ENCODE measurements around the gene MAPK4.

The MAPK4 gene

GRCh38 chr18:50623694-50624352 is 63.9 kb downstream of the MAPK4 start:
- no peak for DNase-seq (ENCODE audit: low spot score)

GRCh38 chr18:50624981-50625380 is 65.1 kb downstream of the MAPK4 start:
- DNase-seq (ENCODE audit: low spot score): peak; percentile 38

GRCh38 chr18:50626317-50626716 is 66.4 kb downstream of the MAPK4 start:
- peak; percentile 47 for DNase-seq (ENCODE audit: low spot score)

GRCh38 chr18:50627594-50628532 is 68.0 kb downstream of the MAPK4 start:
- DNase-seq (ENCODE audit: low spot score): no peak

- DNase-seq (ENCODE audit: low spot score): no peak
Observed at GRCh38 chr18:50628533-50628905, 68.6 kb downstream of the MAPK4 start.

GRCh38 chr18:50629148-50629631 is 69.3 kb downstream of the MAPK4 start:
- DNase-seq (ENCODE audit: low spot score): no peak

GRCh38 chr18:50630895-50631294 is 71.0 kb downstream of the MAPK4 start:
- DNase-seq (ENCODE audit: low spot score): no peak

- no peak for DNase-seq (ENCODE audit: low spot score)
Observed at GRCh38 chr18:50632895-50633515, 73.1 kb downstream of the MAPK4 start.

GRCh38 chr18:50633992-50634391 is 74.1 kb downstream of the MAPK4 start:
- DNase-seq (ENCODE audit: low spot score): no peak

GRCh38 chr18:50636366-50637057 is 76.6 kb downstream of the MAPK4 start:
- DNase-seq (ENCODE audit: low spot score): no peak

- no peak for DNase-seq (ENCODE audit: low spot score)
Observed at GRCh38 chr18:50638016-50638883, 78.4 kb downstream of the MAPK4 start.

- DNase-seq (ENCODE audit: low spot score): no peak
Observed at GRCh38 chr18:50638884-50639420, 79.1 kb downstream of the MAPK4 start.

- no peak for DNase-seq (ENCODE audit: low spot score)
Observed at GRCh38 chr18:50639711-50640110, 79.8 kb downstream of the MAPK4 start.

GRCh38 chr18:50642439-50642838 is 82.6 kb downstream of the MAPK4 start:
- no peak for DNase-seq (ENCODE audit: low spot score)

- no peak for DNase-seq (ENCODE audit: low spot score)
Observed at GRCh38 chr18:50644146-50644545, 84.3 kb downstream of the MAPK4 start.

GRCh38 chr18:50644807-50645206 is 84.9 kb downstream of the MAPK4 start:
- no peak for DNase-seq (ENCODE audit: low spot score)

GRCh38 chr18:50647237-50647636 is 87.3 kb downstream of the MAPK4 start:
- no peak for DNase-seq (ENCODE audit: low spot score)

GRCh38 chr18:50647792-50648191 is 87.9 kb downstream of the MAPK4 start:
- DNase-seq (ENCODE audit: low spot score): no peak

- no peak for DNase-seq (ENCODE audit: low spot score)
Observed at GRCh38 chr18:50649821-50650220, 89.9 kb downstream of the MAPK4 start.

- DNase-seq (ENCODE audit: low spot score): no peak
Observed at GRCh38 chr18:50651334-50651733, 91.4 kb downstream of the MAPK4 start.
